ENCODE results near the gene ABHD5. TPM values are rescaled to one million over a fixed set of nuclear protein-coding genes. Genes with fewer than 3 reads are reported as not detected.
A peak's percentile ranks its signal among the peaks of the same experiment; 100 is the strongest.

Gene ABHD5
- total RNA-seq, 2 experiments from 2014 or later, result 8.6 to 9.8 TPM

DNA sequence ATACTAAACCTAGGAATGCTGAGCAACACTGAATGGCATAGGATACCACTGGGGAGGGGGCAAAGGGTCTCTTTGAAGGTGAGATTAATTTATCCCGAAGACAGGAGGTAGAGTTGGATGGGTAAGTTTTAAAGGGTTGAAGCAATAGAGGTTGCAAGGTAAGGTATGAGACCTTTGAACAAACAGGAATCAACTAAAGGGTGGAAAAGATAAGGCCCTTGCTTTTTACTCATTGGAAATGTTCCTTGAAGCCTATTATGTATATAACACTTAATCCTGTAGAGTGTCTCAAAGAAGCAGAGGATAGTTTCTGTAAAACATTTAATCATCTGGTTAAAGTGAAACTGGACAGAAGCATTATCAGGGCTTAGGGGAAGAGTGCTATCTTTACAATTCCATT is 5.7 kb downstream of the ABHD5 start:
- peaks cover 9% of the 10 kb centered on the region for H3K36me3 Mint-ChIP-seq (ENCODE audit: low read depth)
- ATAC-seq (no peak), DNase-seq (no peak)
- H3K9me3 Mint-ChIP-seq (ENCODE audit: low read depth), result no peaks in the 10 kb centered on the region
- peaks cover 40% of the 10 kb centered on the region for H3K4me1 Mint-ChIP-seq
- no peak overlapping the region for H3K4me3 Mint-ChIP-seq
- ChIA-PET POLR2A (interaction anchor here (0.6 kb wide), 1 partner anchor 9 kb away, joined by 6 read pairs; no protein-coding TSS in a partner anchor), CTCF (interaction anchor here (1.4 kb wide), 1 partner anchor 72 kb away, joined by 5 read pairs; no protein-coding TSS in a partner anchor)
- H3K27ac Mint-ChIP-seq, result no peak overlapping the region
- H3K27me3 Mint-ChIP-seq, result no peaks in the 10 kb centered on the region
- intact Hi-C loops (cut with DNase I, micrococcal nuclease), result loop anchor here in 1 of 2 experiments (10.0 kb wide), 2 partner anchors 892 to 1092 kb away; partner anchors contain the start of genes ACKR2, HIGD1A and NKTR

- no peaks in the 10 kb centered on the region for H3K9me3 Mint-ChIP-seq (ENCODE audit: low read depth)
- ChIA-PET POLR2A (interaction anchor here (0.6 kb wide), 1 partner anchor 9 kb away, joined by 6 read pairs; no protein-coding TSS in a partner anchor), CTCF (interaction anchor here (1.0 to 1.4 kb wide), 2 partner anchors 22 to 72 kb away, joined by 3 to 5 read pairs; no protein-coding TSS in a partner anchor)
- H3K4me3 Mint-ChIP-seq, result no peak overlapping the region
- H3K36me3 Mint-ChIP-seq (ENCODE audit: low read depth), result peaks cover 10% of the 10 kb centered on the region
- H3K27me3 Mint-ChIP-seq, result no peaks in the 10 kb centered on the region
- H3K27ac Mint-ChIP-seq, result no peak overlapping the region
- DNase-seq (no peak), ATAC-seq (no peak)
- intact Hi-C loops (cut with DNase I, micrococcal nuclease), result loop anchor here in 1 of 2 experiments (10.0 kb wide), 2 partner anchors 892 to 1092 kb away; partner anchors contain the start of genes ACKR2, HIGD1A and NKTR
- H3K4me1 Mint-ChIP-seq, result peaks cover 36% of the 10 kb centered on the region
These were observed 6.1 kb downstream of the ABHD5 start for GRCh38 chr3:43696881-43697280.

DNA sequence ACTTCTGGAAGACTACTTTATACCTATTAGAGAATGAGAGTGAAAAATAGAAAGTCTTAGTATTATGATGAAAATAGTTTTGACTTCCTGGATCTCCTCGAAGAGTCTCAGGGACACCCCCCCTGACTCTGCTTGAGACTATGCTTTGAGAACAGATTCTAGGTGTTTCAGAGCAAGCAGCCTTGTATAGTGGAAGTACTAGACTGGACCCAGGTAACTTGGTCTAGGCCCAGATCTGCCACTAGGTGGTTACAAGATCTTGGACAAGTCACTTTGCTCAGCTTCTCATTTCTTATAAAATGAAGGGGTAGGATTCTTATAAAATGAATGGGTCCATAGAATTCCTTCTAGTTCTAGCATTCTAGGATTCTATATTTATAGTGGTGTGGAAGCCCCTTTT is 9.1 kb downstream of the ABHD5 start:
- ChIA-PET POLR2A (no interaction called here), CTCF (interaction anchor here (0.6 kb wide), 1 partner anchor 227 kb away, joined by 3 read pairs; no protein-coding TSS in a partner anchor)
- Mint-ChIP-seq H3K4me3 (no peak overlapping the region), H3K9me3 (ENCODE audit: low read depth) (no peaks in the 10 kb centered on the region), H3K27ac (no peak overlapping the region), H3K36me3 (ENCODE audit: low read depth) (peaks cover 12% of the 10 kb centered on the region), H3K27me3 (no peaks in the 10 kb centered on the region), H3K4me1 (peaks cover 13% of the 10 kb centered on the region)
- DNase-seq, result peak; percentile 35
- ATAC-seq, result peak; percentile 61
- intact Hi-C loops (cut with DNase I, micrococcal nuclease), result loop anchor here in 1 of 2 experiments (10.0 kb wide), 2 partner anchors 895 to 1095 kb away; partner anchors contain the start of genes ACKR2, HIGD1A and NKTR

GRCh38 chr3:43704697-43705096 is 14.0 kb downstream of the ABHD5 start:
- ATAC-seq (no peak), DNase-seq (no peak)
- intact Hi-C loops (cut with DNase I, micrococcal nuclease), result no loop called here
- Mint-ChIP-seq H3K36me3 (ENCODE audit: low read depth) (peaks cover 12% of the 10 kb centered on the region), H3K27ac (no peak overlapping the region), H3K4me1 (peaks cover 6% of the 10 kb centered on the region), H3K27me3 (no peaks in the 10 kb centered on the region), H3K4me3 (no peak overlapping the region), H3K9me3 (ENCODE audit: low read depth) (no peaks in the 10 kb centered on the region)
- ChIA-PET POLR2A (no interaction called here), CTCF (interaction anchor here (1.2 kb wide), 1 partner anchor 12 kb away, joined by 3 read pairs; no protein-coding TSS in a partner anchor)

- CTCF ChIA-PET, result interaction anchor here (1.0 to 1.4 kb wide), 2 partner anchors 9 to 11 kb away, joined by 3 to 4 read pairs; no protein-coding TSS in a partner anchor
These were observed 15.6 kb downstream of the ABHD5 start for GRCh38 chr3:43706342-43706741.

DNA sequence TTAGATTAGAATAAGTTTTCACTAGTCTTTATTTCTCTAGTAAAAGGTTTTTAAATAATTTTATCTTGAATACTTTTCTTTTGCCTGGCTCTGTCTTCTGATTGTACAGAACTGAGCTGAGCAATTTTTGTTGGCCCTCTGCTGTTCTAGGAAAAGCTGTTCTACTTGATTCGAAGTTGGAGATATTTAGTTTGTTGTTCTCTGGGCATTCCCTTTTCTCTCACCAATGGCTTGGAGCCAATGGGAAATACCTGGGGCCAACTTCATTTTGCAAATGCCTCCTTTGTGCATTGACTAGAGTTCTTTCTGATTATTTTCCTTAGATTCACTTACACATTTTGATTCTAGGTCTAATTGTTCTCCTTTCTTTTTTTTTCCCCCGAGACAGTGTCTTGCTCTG is 16.5 kb downstream of the ABHD5 start:
- H3K9me3 Mint-ChIP-seq (ENCODE audit: low read depth), result no peaks in the 10 kb centered on the region
- ATAC-seq, result no peak
- no peak overlapping the region for H3K27ac Mint-ChIP-seq
- H3K36me3 Mint-ChIP-seq (ENCODE audit: low read depth), result peaks cover 15% of the 10 kb centered on the region
- intact Hi-C loops (cut with DNase I, micrococcal nuclease), result no loop called here
- POLR2A ChIA-PET, result interaction anchor here (0.6 kb wide), 1 partner anchor 490 kb away, joined by 3 read pairs; no protein-coding TSS in a partner anchor
- H3K4me3 Mint-ChIP-seq, result no peak overlapping the region
- CTCF ChIA-PET, result interaction anchor here (0.7 to 1.4 kb wide), 2 partner anchors 9 to 495 kb away, joined by 3 to 4 read pairs; no protein-coding TSS in a partner anchor
- H3K27me3 Mint-ChIP-seq, result no peaks in the 10 kb centered on the region
- DNase-seq, result no peak
- peaks cover 4% of the 10 kb centered on the region for H3K4me1 Mint-ChIP-seq

More at GRCh38 chr3:43706342-43706741, 15.6 kb downstream of the ABHD5 start:
- ATAC-seq, result no peak
- no peak overlapping the region for H3K27ac Mint-ChIP-seq
- peaks cover 4% of the 10 kb centered on the region for H3K4me1 Mint-ChIP-seq
- H3K27me3 Mint-ChIP-seq, result no peaks in the 10 kb centered on the region
- intact Hi-C loops (cut with DNase I, micrococcal nuclease), result no loop called here
- no peak for DNase-seq
- POLR2A ChIA-PET, result interaction anchor here (0.6 to 0.9 kb wide), 2 partner anchors 9 to 1078 kb away, joined by 3 to 6 read pairs; no protein-coding TSS in a partner anchor
- H3K36me3 Mint-ChIP-seq (ENCODE audit: low read depth), result peaks cover 10% of the 10 kb centered on the region
- no peaks in the 10 kb centered on the region for H3K9me3 Mint-ChIP-seq (ENCODE audit: low read depth)
- no peak overlapping the region for H3K4me3 Mint-ChIP-seq

- DNase-seq (no peak), ATAC-seq (peak; percentile 71)
- H3K27me3 Mint-ChIP-seq, result no peaks in the 10 kb centered on the region
- POLR2A ChIA-PET, result no interaction called here
- H3K9me3 Mint-ChIP-seq (ENCODE audit: low read depth), result no peaks in the 10 kb centered on the region
- peaks cover 4% of the 10 kb centered on the region for H3K4me1 Mint-ChIP-seq
- peak overlapping the region; percentile 24 for H3K27ac Mint-ChIP-seq
- no peak overlapping the region for H3K4me3 Mint-ChIP-seq
- intact Hi-C loops (cut with DNase I, micrococcal nuclease), result no loop called here
- CTCF ChIA-PET, result interaction anchor here (1.3 kb wide), 1 partner anchor 61 kb away, joined by 4 read pairs; no protein-coding TSS in a partner anchor
- peaks cover 23% of the 10 kb centered on the region for H3K36me3 Mint-ChIP-seq (ENCODE audit: low read depth)
These were observed 17.3 kb downstream of the ABHD5 start for GRCh38 chr3:43707998-43708397.

- ChIA-PET CTCF (no interaction called here), POLR2A (no interaction called here)
- ATAC-seq (no peak), DNase-seq (no peak)
- Mint-ChIP-seq H3K27me3 (no peaks in the 10 kb centered on the region), H3K36me3 (ENCODE audit: low read depth) (peaks cover 27% of the 10 kb centered on the region), H3K9me3 (ENCODE audit: low read depth) (no peaks in the 10 kb centered on the region), H3K4me3 (no peak overlapping the region), H3K27ac (no peak overlapping the region), H3K4me1 (peaks cover 4% of the 10 kb centered on the region)
- intact Hi-C loops (cut with DNase I, micrococcal nuclease), result no loop called here
These were observed 18.3 kb downstream of the ABHD5 start for GRCh38 chr3:43709022-43709421.

DNA sequence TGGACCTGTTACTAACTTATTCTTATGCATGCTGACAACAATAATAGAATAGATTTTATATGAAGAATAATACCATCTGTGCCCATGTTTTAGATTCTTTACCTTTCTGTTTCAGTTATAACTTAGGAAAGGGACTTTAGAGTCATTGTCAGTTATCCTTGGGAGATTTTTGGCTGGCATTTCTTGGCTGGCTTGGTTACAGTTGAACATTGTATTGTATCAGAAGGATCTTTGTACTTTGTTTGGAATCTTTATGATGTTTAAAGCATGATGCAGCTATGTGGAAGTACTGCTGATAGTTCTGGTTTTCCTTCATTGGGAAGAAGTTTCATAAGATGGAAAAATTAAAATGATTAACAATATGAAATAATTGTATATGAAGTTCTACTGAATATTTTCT is 19.9 kb downstream of the ABHD5 start:
- Mint-ChIP-seq H3K36me3 (ENCODE audit: low read depth) (peaks cover 31% of the 10 kb centered on the region), H3K27ac (no peak overlapping the region), H3K27me3 (no peaks in the 10 kb centered on the region), H3K9me3 (ENCODE audit: low read depth) (no peaks in the 10 kb centered on the region), H3K4me1 (peaks cover 4% of the 10 kb centered on the region), H3K4me3 (no peak overlapping the region)
- POLR2A ChIA-PET, result no interaction called here
- ATAC-seq, result no peak
- intact Hi-C loops (cut with DNase I, micrococcal nuclease), result no loop called here
- no peak for DNase-seq
- CTCF ChIA-PET, result no interaction called here

DNA sequence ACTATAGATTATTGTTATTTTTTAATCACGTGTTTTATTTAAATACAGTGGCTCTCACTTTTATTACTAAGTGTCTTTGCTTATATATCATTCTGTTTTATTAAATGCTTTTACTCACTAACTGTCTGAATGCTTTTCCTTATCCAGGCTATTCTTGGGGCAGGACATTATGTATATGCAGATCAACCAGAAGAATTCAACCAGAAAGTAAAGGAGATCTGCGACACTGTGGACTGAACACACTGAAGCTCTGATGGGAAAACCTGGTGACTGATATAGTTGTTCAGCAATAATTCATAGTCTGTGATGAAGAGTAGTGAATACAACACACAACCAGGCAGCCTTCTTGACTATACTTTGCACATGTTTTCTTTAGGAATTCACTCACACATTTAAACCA is 27.6 kb downstream of the ABHD5 start:
- no peaks in the 10 kb centered on the region for H3K9me3 Mint-ChIP-seq (ENCODE audit: low read depth)
- H3K27me3 Mint-ChIP-seq, result no peaks in the 10 kb centered on the region
- H3K4me3 Mint-ChIP-seq, result no peak overlapping the region
- ATAC-seq (no peak), DNase-seq (no peak)
- no peak overlapping the region for H3K27ac Mint-ChIP-seq
- no peaks in the 10 kb centered on the region for H3K4me1 Mint-ChIP-seq
- ChIA-PET POLR2A (no interaction called here), CTCF (interaction anchor here (0.6 kb wide), 1 partner anchor 841 kb away, joined by 3 read pairs; no protein-coding TSS in a partner anchor)
- H3K36me3 Mint-ChIP-seq (ENCODE audit: low read depth), result peaks cover 31% of the 10 kb centered on the region
- intact Hi-C loops (cut with DNase I, micrococcal nuclease), result no loop called here

- intact Hi-C loops (cut with DNase I, micrococcal nuclease), result no loop called here
- POLR2A ChIA-PET, result no interaction called here
These were observed 32.5 kb downstream of the ABHD5 start for GRCh38 chr3:43723121-43723734.

DNA sequence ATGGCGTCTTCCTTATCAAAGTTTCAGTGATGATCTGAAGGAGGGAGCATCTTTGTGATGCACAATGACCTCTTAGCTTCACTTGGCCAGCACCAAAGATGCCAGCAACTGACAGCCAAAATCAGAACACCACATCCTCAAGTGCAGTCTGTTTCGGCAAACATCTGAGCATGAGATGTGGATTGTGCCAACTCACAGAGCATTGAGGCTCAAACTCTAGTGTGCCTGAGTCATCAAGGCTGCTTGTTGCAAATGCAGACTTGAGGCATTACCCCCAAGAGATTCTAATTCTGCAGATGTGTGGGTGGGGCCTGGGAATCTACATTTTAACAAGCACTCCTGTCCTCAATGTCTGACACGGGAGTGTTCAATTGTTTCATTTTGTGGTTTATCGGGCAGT is 35.8 kb downstream of the ABHD5 start:
- no peaks in the 10 kb centered on the region for H3K4me1 Mint-ChIP-seq
- no peaks in the 10 kb centered on the region for H3K27me3 Mint-ChIP-seq
- no peak overlapping the region for H3K27ac Mint-ChIP-seq
- H3K4me3 Mint-ChIP-seq, result no peak overlapping the region
- H3K36me3 Mint-ChIP-seq (ENCODE audit: low read depth), result no peaks in the 10 kb centered on the region
- no peak for DNase-seq
- H3K9me3 Mint-ChIP-seq (ENCODE audit: low read depth), result no peaks in the 10 kb centered on the region
- CTCF ChIA-PET, result no interaction called here
- POLR2A ChIA-PET, result no interaction called here
- ATAC-seq, result no peak
- intact Hi-C loops (cut with DNase I, micrococcal nuclease), result no loop called here

More at GRCh38 chr3:43723121-43723734, 32.5 kb downstream of the ABHD5 start:
- Mint-ChIP-seq H3K27me3 (no peaks in the 10 kb centered on the region), H3K4me3 (no peak overlapping the region), H3K9me3 (ENCODE audit: low read depth) (no peaks in the 10 kb centered on the region), H3K4me1 (no peaks in the 10 kb centered on the region), H3K36me3 (ENCODE audit: low read depth) (peaks cover 9% of the 10 kb centered on the region), H3K27ac (no peak overlapping the region)
- CTCF ChIA-PET, result interaction anchor here (1.2 kb wide), 1 partner anchor 36 kb away, joined by 3 read pairs; no protein-coding TSS in a partner anchor
- ATAC-seq, result no peak
- no peak for DNase-seq
